GM19099 (cell line): ENCODE results near the gene ARHGEF39.

ENCODE experiments used
- POLR2A ChIP-seq: IDR thresholded peaks from 3 replicates; pipeline ENCODE4 v1.6.1; 2011; ENCODE audit warnings: low read depth; ENCODE audit not compliant: insufficient read length; ENCODE audit errors: extremely low read depth

ARHGEF39 gene

GRCh38 chr9:35629597-35629996 is 35.4 kb downstream of the ARHGEF39 start:
- TF ChIP-seq POLR2A = no peak

- no peak for TF ChIP-seq POLR2A
Observed at GRCh38 chr9:35628389-35628991, 36.5 kb downstream of the ARHGEF39 start.

- TF ChIP-seq POLR2A = no peak
Observed at GRCh38 chr9:35627575-35627974, 37.4 kb downstream of the ARHGEF39 start.

- TF ChIP-seq POLR2A = no peak
Observed at GRCh38 chr9:35619800-35620158, 45.2 kb downstream of the ARHGEF39 start.

GRCh38 chr9:35618854-35619799 is 45.9 kb downstream of the ARHGEF39 start:
- peak; percentile 59 for TF ChIP-seq POLR2A

DNA sequence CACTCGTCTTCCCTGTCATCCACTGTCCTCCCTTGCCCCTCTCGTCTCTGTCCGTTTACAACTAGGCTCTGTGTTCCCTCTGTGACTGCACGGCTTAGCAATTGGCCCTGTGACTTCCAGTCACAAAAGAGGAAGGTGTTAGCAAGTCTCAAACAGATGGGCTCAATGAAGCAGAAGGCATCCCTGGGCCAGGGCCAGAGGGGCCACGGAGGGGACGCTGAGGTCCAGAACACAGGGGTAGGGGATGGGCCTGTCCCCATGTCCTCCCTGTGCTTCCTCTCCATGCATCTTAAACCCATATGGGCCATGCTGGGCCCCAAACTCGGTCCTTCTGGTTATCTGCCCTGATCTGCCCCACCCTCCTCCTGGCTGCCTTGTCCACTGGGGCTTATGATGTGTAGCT is 46.7 kb downstream of the ARHGEF39 start, which contains the start of gene CD72:
CD72 (minus strand) TSS at position 89 of the 403 bp plus-strand sequence. CDS start 110 bp downstream, outside the sequence.
- peak; percentile 49 for TF ChIP-seq POLR2A

GRCh38 chr9:35617548-35617947 is 47.4 kb downstream of the ARHGEF39 start:
- TF ChIP-seq POLR2A = no peak

GRCh38 chr9:35616681-35617459 is 48.1 kb downstream of the ARHGEF39 start:
- peak; percentile 77 for TF ChIP-seq POLR2A

DNA sequence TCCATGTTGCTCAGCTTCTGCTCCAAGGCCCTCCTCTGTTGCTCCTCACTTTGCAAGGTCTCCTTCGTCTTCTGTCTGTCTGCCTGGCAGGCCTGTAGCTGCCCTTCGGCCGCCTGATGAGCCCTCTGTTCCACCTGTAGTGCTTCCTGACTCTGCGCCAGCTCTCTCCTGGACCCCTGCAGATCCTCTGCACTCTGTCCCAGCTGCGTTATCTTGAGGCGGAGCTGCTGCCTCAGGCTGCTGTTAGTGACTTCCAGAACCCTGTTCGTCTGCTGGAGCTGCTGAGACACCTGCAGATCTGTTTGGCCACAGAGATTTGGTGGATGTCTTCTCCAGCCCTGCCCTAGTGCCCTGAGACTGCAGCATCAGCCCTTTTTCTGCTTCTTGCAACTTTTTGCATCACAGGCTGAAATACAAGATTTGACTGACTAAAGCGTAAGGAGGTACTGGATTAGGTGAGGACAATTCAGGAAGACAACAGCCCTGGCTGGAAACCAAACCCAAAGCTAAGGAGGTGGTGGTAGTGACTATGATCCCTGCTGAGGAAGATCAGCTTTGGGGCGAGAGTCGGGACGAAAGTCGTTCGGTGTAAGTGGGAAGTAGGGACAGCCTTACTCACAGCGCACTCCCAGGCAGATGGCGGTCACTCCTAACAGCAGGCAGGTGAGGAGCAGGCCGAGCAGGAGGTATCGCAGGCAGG is 48.9 kb downstream of the ARHGEF39 start:
- TF ChIP-seq POLR2A = no peak

DNA sequence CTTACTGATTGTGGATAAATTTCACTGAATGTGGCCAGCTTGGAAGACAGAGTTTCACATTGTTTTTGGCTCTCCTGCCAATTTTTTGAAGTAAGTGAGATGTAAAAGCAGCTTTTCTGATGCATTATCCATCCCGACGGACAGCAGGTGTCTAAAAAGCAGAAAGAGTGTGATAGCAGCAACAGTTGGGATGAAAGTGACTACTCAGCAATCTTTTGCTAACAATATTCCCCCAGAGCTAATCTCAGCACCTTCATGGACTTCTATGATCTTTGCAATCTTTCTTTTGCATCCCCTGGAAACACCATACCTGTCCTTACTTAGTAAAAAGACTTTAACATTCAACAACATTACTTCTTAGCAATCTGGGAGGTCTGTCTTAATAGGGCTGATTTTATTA is 52.2 kb downstream of the ARHGEF39 start:
- no peak for TF ChIP-seq POLR2A

- no peak for TF ChIP-seq POLR2A
Observed at GRCh38 chr9:35611230-35611797, 53.7 kb downstream of the ARHGEF39 start.

DNA sequence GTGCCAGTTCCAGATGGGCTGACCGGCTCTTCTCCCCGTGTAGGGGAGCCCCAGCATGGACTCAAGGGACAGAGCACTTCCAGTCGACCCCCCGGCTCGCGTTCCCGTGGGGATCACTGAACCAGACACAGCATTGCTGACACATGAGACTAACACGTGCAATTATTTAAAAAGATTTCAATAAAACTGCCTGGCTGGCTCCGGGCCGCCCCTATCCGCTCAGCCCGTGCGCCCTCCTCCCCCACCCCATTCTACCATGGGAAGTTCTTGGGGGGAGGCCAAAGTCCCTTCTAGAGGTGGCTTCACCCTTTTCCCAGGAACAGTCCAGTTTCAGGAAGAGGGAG is 55.2 kb downstream of the ARHGEF39 start:
- TF ChIP-seq POLR2A = no peak
